Mesothelial cell of epicardium (in vitro differentiated cells): ENCODE results near the gene LILRA2. TPM values are rescaled to one million over a fixed set of nuclear protein-coding genes. Genes with fewer than 3 reads are reported as not detected.
"Not testable (repeated sequence)": the region's sequence is repeated elsewhere in the genome, so short reads cannot be mapped to it uniquely, and the experiment has no call there.

ENCODE experiments used
- DNase-seq, 2 experiments: peaks; one replicate each; pipeline ENCODE4 v3.0.0; 2021; ENCODE audit warnings: low spot score in 2 of 2; ENCODE audit not compliant: unreplicated experiment in 2 of 2
- H3K27ac Mint-ChIP-seq: 2 replicates; pipeline ENCODE4 v1.8.0; 2021; ENCODE audit warnings: mixed read lengths
- H3K27me3 Mint-ChIP-seq: 2 replicates; pipeline ENCODE4 v1.8.0; 2021; ENCODE audit warnings: low read depth, mixed read lengths
- H3K36me3 Mint-ChIP-seq: 2 replicates; pipeline ENCODE4 v1.8.0; 2021; ENCODE audit warnings: mixed read lengths
- H3K4me1 Mint-ChIP-seq: 2 replicates; pipeline ENCODE4 v1.8.0; 2021; ENCODE audit warnings: mixed read lengths
- H3K4me3 Mint-ChIP-seq: 2 replicates; pipeline ENCODE4 v1.8.0; 2021; ENCODE audit warnings: mild to moderate bottlenecking, moderate library complexity, mixed read lengths
- H3K9me3 Mint-ChIP-seq: 2 replicates; pipeline ENCODE4 v1.8.0; 2021; ENCODE audit warnings: mixed read lengths
- CTCF ChIP-seq: fragments of 200-600 bp; sonication (generic); IDR thresholded peaks from one replicate; pipeline ENCODE4 v1.5.0; 2021; ENCODE audit warnings: antibody characterized with exemption; ENCODE audit not compliant: unreplicated experiment
- total RNA-seq: library from RNA; stranded (reverse); gene quantifications from 3 replicates; pipeline ENCODE4 v1.2.1, GENCODE V29; 2021

The LILRA2 gene
- total RNA-seq, 1 donor from 2014 or later: not detected

GRCh38 chr19:54620464-54620863 is 46.9 kb downstream of the LILRA2 start:
- no peak for DNase-seq
- Mint-ChIP-seq H3K27me3 (no peaks in the 10 kb centered on the region), H3K9me3 (peaks cover 59% of the 10 kb centered on the region), H3K27ac (no peak overlapping the region), H3K36me3 (no peaks in the 10 kb centered on the region), H3K4me3 (no peak overlapping the region), H3K4me1 (no peaks in the 10 kb centered on the region)
- no peak for TF ChIP-seq CTCF

GRCh38 chr19:54622431-54622830 is 48.8 kb downstream of the LILRA2 start:
- H3K4me1 Mint-ChIP-seq: no peaks in the 10 kb centered on the region
- no peaks in the 10 kb centered on the region for H3K36me3 Mint-ChIP-seq
- DNase-seq: no peak
- no peak for TF ChIP-seq CTCF
- H3K27me3 Mint-ChIP-seq: no peaks in the 10 kb centered on the region
- H3K4me3 Mint-ChIP-seq: no peak overlapping the region
- H3K9me3 Mint-ChIP-seq: peaks cover 54% of the 10 kb centered on the region
- H3K27ac Mint-ChIP-seq: no peak overlapping the region

GRCh38 chr19:54624234-54624633 is 50.6 kb downstream of the LILRA2 start:
- not testable (repeated sequence) for H3K27me3 Mint-ChIP-seq, H3K4me1 Mint-ChIP-seq, DNase-seq, H3K27ac Mint-ChIP-seq, H3K4me3 Mint-ChIP-seq, H3K36me3 Mint-ChIP-seq
- peaks cover 53% of the 10 kb centered on the region for H3K9me3 Mint-ChIP-seq

GRCh38 chr19:54624934-54625730 is 51.5 kb downstream of the LILRA2 start:
- H3K27ac Mint-ChIP-seq, H3K27me3 Mint-ChIP-seq, DNase-seq, H3K4me3 Mint-ChIP-seq, H3K4me1 Mint-ChIP-seq, H3K36me3 Mint-ChIP-seq: not testable (repeated sequence)
- H3K9me3 Mint-ChIP-seq: peaks cover 55% of the 10 kb centered on the region

GRCh38 chr19:54626757-54627156 is 53.2 kb downstream of the LILRA2 start:
- no peak overlapping the region for H3K27ac Mint-ChIP-seq
- no peaks in the 10 kb centered on the region for H3K27me3 Mint-ChIP-seq
- DNase-seq: no peak
- peaks cover 2% of the 10 kb centered on the region for H3K36me3 Mint-ChIP-seq
- TF ChIP-seq CTCF: no peak
- no peak overlapping the region for H3K4me3 Mint-ChIP-seq
- H3K4me1 Mint-ChIP-seq: no peaks in the 10 kb centered on the region
- H3K9me3 Mint-ChIP-seq: peaks cover 52% of the 10 kb centered on the region

- H3K36me3 Mint-ChIP-seq, H3K27me3 Mint-ChIP-seq, H3K4me3 Mint-ChIP-seq, H3K4me1 Mint-ChIP-seq, DNase-seq, H3K27ac Mint-ChIP-seq: not testable (repeated sequence)
- H3K9me3 Mint-ChIP-seq: peaks cover 44% of the 10 kb centered on the region
Measured at GRCh38 chr19:54627912-54628311, 54.3 kb downstream of the LILRA2 start.

GRCh38 chr19:54630262-54630661 is 56.7 kb downstream of the LILRA2 start, which contains the start of gene LILRB1:
LILRB1 (plus strand) TSS chr19:54630484; CDS start chr19:54631074, 590 bp downstream.
- not testable (repeated sequence) for DNase-seq, H3K4me3 Mint-ChIP-seq, H3K36me3 Mint-ChIP-seq, H3K27ac Mint-ChIP-seq, H3K27me3 Mint-ChIP-seq, H3K4me1 Mint-ChIP-seq
- H3K9me3 Mint-ChIP-seq: peaks cover 34% of the 10 kb centered on the region
